Fibroblast of lung (primary cell): ENCODE results near the gene CACNA1S. TPM values are rescaled to one million over a fixed set of nuclear protein-coding genes. Genes with fewer than 3 reads are reported as not detected.

ENCODE experiments used
- DNase-seq, 2 donors: peaks; one replicate each; pipeline versions ENCODE4 v3.0.0 to v3.0.0-alpha.2; 2010; ENCODE audit warnings: low read depth in 2 of 2
- H2AFZ ChIP-seq: 2 replicates; pipeline ENCODE4 v1.5.1; 2012; ENCODE audit warnings: low read length, control low read depth, inconsistent platforms
- H3K27ac ChIP-seq: 2 replicates; pipeline ENCODE4 v1.5.1; 2011; ENCODE audit warnings: low read length, control low read depth; ENCODE audit not compliant: insufficient read depth
- H3K27me3 ChIP-seq: 2 replicates; pipeline ENCODE4 v1.5.1; 2011; ENCODE audit warnings: mild to moderate bottlenecking, low read length; ENCODE audit not compliant: control insufficient read depth, insufficient read depth
- H3K36me3 ChIP-seq: 2 replicates; pipeline ENCODE4 v1.5.1; 2011; ENCODE audit warnings: low read length; ENCODE audit not compliant: control insufficient read depth, insufficient read depth
- H3K4me1 ChIP-seq: 2 replicates; pipeline ENCODE4 v1.5.1; 2011; ENCODE audit warnings: low read length; ENCODE audit not compliant: control insufficient read depth, insufficient read depth; ENCODE audit errors: extremely low read depth
- H3K4me2 ChIP-seq: 2 replicates; pipeline ENCODE4 v1.5.1; 2011; ENCODE audit warnings: low read length, control low read depth; ENCODE audit not compliant: insufficient read depth; ENCODE audit errors: extremely low read depth
- H3K4me3 ChIP-seq, 4 experiments: fragments of 200-600 bp in 1 of 4; sonication (generic) in 1 of 4; replicated peaks in 1 of 4; 2 replicates each; pipeline ENCODE4 v1.5.1; 2011 to 2016; ENCODE audit warnings: low read length in 4 of 4, low read depth in 3 of 4, mild to moderate bottlenecking in 3 of 4, control low read depth in 2 of 4, inconsistent platforms in 1 of 4, mixed read lengths in 1 of 4; ENCODE audit not compliant: insufficient read depth in 1 of 4; ENCODE audit errors: control extremely low read depth in 1 of 4
- H3K79me2 ChIP-seq: 2 replicates; pipeline ENCODE4 v1.5.1; 2012; ENCODE audit warnings: mild to moderate bottlenecking, low read length, inconsistent platforms; ENCODE audit not compliant: control insufficient read depth, insufficient read depth
- H3K9ac ChIP-seq: 2 replicates; pipeline ENCODE4 v1.5.1; 2011; ENCODE audit warnings: mild to moderate bottlenecking, low read length, control low read depth; ENCODE audit not compliant: insufficient read depth
- H3K9me3 ChIP-seq: 2 replicates; pipeline ENCODE4 v1.5.1; 2012; ENCODE audit warnings: low read depth, low read length; ENCODE audit not compliant: control insufficient read depth, insufficient read depth
- H4K20me1 ChIP-seq: 2 replicates; pipeline ENCODE4 v1.5.1; 2011; ENCODE audit warnings: low read length; ENCODE audit not compliant: control insufficient read depth, insufficient read depth; ENCODE audit errors: extremely low read depth
- CTCF ChIP-seq, 2 donors: IDR thresholded peaks in 1 of 2; conservative IDR thresholded peaks in 1 of 2; 1 replicate in 1 of 2; 2 replicates in 1 of 2; pipeline ENCODE4 v1.5.1; 2011 to 2012; ENCODE audit warnings: low read length in 2 of 2, control low read depth in 1 of 2, inconsistent platforms in 1 of 2, low read depth in 1 of 2, mild to moderate bottlenecking in 1 of 2
- EZH2 ChIP-seq: IDR thresholded peaks from 2 replicates; pipeline ENCODE4 v1.5.1; 2012; ENCODE audit warnings: low read length, control low read depth, mild to moderate bottlenecking; ENCODE audit errors: missing control alignments
- polyA plus RNA-seq, 2 donors: library from polyadenylated mRNA; depleted of rRNA in 1 of 2; stranded (reverse) in 1 of 2; unstranded in 1 of 2; fragments of >200 nt; gene quantifications; 2 replicates each; pipeline ENCODE4 v1.2.1, GENCODE V29; 2011 to 2012; ENCODE audit warnings: missing spikeins in 1 of 2
- total RNA-seq: library from RNA; depleted of rRNA; stranded (reverse); fragments of >200 nt; gene quantifications from 2 replicates; pipeline ENCODE4 v1.2.1, GENCODE V29; 2014

CACNA1S gene
- total and polyA plus RNA-seq, 2 donors (not counting 1 experiment from before 2014, with no cell fraction given) = not detected

GRCh38 chr1:201156346-201156745, 44.1 kb upstream of the CACNA1S start:
- H3K27me3 ChIP-seq = peaks cover 21% of the 10 kb centered on the region
- no peak for TF ChIP-seq EZH2
- TF ChIP-seq CTCF (conservative IDR thresholded peaks at IDR 0.05 in 1 of 2, IDR thresholded peaks at IDR 0.05 in 1 of 2; ENCODE audit: low read depth in 1 of 2, low read length in 2 of 2) = no peak
- H3K36me3 ChIP-seq = peaks cover 3% of the 10 kb centered on the region
- H3K4me3 ChIP-seq = no peak overlapping the region
- no peak for DNase-seq
- no peak overlapping the region for H3K27ac ChIP-seq
- H3K4me2 ChIP-seq = no peak overlapping the region
- no peak overlapping the region for H2AFZ ChIP-seq
- no peaks in the 10 kb centered on the region for H4K20me1 ChIP-seq
- H3K9ac ChIP-seq = no peak overlapping the region
- H3K79me2 ChIP-seq = no peaks in the 10 kb centered on the region
- peaks cover 2% of the 10 kb centered on the region for H3K4me1 ChIP-seq
- H3K9me3 ChIP-seq = no peaks in the 10 kb centered on the region

GRCh38 chr1:201155354-201155753, 43.1 kb upstream of the CACNA1S start:
- Histone ChIP-seq H3K36me3 (peaks cover 6% of the 10 kb centered on the region), H2AFZ (no peak overlapping the region), H3K4me1 (peaks cover 2% of the 10 kb centered on the region), H3K9ac (no peak overlapping the region), H3K27me3 (peaks cover 21% of the 10 kb centered on the region), H3K9me3 (no peaks in the 10 kb centered on the region), H3K27ac (no peak overlapping the region), H3K4me2 (no peak overlapping the region), H3K4me3 (no peak overlapping the region), H4K20me1 (no peaks in the 10 kb centered on the region), H3K79me2 (no peaks in the 10 kb centered on the region)
- TF ChIP-seq CTCF (conservative IDR thresholded peaks at IDR 0.05 in 1 of 2, IDR thresholded peaks at IDR 0.05 in 1 of 2; ENCODE audit: low read depth in 1 of 2, low read length in 2 of 2) (no peak), EZH2 (no peak)
- DNase-seq = no peak

GRCh38 chr1:201154389-201155165, 42.4 kb upstream of the CACNA1S start, which contains the start of gene TMEM9:
TMEM9 (minus strand) TSS chr1:201154474; CDS start chr1:201153923, 551 bp downstream.
- Histone ChIP-seq H3K36me3 (peaks cover 8% of the 10 kb centered on the region), H2AFZ (peak within 1 kb of the TSS; percentile 85), H3K9ac (peak within 1 kb of the TSS; percentile 78), H3K9me3 (no peaks in the 10 kb centered on the region), H3K27me3 (peaks cover 17% of the 10 kb centered on the region), H4K20me1 (no peaks in the 10 kb centered on the region), H3K4me3 (peak within 1 kb of the TSS; percentile 64 to 79 (median 72)), H3K27ac (peak within 1 kb of the TSS; percentile 42), H3K4me2 (peak within 1 kb of the TSS; percentile 92), H3K79me2 (no peaks in the 10 kb centered on the region), H3K4me1 (peaks cover 2% of the 10 kb centered on the region)
- peak; percentile 88 to 94 for DNase-seq
- TF ChIP-seq CTCF (conservative IDR thresholded peaks at IDR 0.05 in 1 of 2, IDR thresholded peaks at IDR 0.05 in 1 of 2; ENCODE audit: low read depth in 1 of 2, low read length in 2 of 2) = no peak
- TF ChIP-seq EZH2 = no peak
